ENCODE measurements around the gene NLRP6.

Gene NLRP6

DNA sequence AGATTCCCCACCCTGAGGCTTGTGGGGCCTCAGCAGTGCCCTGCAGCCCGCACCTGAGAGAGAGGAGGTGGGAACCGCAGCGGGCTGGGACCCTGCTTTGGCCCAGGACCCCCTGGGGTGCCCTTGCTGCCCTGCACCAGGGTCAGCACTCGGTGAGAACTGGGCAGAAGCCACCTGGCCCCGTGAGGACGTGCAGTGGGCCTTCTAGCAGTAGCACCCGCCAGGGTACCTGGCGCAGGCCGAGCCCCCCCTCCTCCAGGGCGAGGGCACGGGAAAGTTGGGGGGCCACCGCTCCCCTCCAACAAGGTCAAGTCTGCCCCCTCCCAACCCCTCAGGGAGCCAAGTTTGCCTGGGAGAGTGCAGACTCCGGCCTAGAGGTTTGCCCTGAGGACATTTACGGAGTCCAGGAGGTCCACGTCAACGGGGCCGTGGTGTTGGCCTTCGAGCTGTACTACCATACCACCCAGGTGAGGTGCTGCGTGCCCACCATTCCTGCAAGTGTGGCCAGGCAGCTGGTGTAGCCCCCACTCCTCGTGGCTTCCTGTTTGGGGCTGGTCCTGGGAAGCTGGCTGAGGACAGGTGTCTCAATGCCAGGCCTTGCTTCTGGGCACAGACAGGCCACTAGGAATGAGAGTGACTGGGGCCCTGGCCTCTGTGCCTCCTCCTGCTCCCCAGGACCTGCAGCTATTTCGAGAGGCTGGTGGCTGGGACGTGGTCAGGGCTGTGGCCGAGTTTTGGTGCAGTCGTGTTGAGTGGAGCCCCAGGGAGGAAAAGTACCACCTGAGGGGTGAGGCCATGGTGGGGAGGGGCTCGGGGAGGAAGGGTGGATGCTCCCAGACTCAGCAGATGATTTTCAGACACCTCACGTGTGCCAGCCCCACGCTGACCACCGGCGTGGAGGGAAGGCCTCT, 14.3 kb downstream of the NLRP6 start:
- in situ Hi-C loops (cut with MboI; ENCODE audit: low sequenced_read_pairs), result no loop called here

DNA sequence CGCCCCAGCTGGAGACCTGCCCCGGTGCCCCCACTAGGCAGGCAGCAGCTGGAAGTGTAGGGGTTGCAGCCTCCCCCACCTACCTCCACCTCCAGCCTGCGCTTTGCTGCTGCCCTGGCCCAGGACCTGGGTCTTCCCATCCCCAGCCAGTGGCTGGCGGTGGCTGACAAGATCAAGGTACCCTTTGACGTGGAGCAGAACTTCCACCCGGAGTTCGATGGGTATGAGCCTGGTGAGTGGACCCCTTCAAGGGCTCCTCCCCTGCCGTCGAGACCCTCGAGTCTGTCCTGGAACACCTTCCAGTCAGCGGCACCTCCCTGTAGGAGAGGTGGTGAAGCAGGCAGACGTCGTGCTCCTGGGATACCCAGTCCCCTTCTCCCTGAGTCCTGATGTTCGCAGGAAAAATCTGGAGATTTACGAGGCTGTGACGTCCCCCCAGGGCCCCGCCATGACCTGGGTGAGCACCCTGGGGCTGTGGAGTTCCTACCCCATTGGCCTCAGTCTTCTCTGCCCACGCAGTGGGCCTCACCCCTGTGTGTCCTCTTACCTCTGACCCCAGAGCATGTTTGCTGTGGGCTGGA, 15.2 kb downstream of the NLRP6 start:
- in situ Hi-C loops (cut with MboI; ENCODE audit: low sequenced_read_pairs), result no loop called here

DNA sequence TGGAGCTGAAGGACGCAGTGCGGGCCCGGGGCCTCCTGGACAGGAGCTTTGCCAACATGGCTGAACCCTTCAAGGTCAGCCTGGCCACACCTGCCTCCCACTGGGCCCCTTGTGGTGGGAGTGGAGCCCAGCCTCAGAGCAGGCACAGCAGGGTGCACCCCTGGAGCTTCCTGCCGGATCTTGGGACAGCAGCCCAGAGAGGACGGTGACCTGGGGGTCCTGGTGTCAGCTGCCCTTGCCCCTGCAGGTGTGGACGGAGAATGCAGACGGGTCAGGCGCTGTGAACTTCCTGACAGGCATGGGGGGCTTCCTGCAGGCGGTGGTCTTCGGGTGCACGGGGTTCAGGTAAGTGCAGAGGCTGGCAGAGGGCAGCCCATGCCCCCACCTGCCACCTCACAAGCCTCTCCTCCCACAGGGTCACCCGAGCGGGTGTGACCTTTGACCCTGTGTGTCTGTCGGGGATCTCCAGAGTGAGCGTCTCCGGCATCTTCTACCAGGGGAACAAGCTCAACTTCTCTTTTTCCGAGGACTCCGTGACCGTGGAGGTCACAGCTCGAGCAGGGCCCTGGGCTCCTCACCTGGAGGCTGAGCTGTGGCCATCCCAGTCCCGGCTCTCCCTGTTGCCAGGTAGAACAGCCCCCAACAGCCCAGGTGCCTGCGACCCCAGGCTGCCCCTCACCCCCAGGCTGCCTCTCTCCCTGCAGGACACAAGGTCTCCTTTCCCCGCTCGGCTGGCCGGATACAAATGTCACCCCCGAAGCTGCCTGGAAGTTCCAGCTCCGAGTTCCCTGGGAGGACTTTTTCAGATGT, 15.8 kb downstream of the NLRP6 start:
- in situ Hi-C loops (cut with MboI; ENCODE audit: low sequenced_read_pairs), result no loop called here

DNA sequence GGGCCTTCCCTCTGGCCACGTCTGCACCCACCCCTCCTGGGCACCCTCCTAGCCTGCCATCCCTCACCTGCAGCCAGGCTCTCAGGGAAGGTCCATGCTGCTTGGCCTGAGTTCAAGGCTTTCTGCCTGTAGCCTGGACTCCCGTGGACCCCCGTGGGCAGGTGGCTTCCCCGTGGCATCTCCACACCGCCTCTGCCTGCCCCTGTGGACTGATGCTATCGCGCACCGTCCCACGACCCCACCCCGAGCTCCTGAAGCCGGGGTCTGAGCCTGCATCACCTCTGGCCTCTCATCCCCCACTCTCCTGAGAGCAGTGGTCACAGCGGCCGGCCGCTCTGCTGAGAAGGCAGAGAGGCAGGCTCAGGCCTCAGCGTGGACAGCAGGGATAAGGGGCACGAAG, 16.6 kb downstream of the NLRP6 start:
- in situ Hi-C loops (cut with MboI; ENCODE audit: low sequenced_read_pairs), result no loop called here

DNA sequence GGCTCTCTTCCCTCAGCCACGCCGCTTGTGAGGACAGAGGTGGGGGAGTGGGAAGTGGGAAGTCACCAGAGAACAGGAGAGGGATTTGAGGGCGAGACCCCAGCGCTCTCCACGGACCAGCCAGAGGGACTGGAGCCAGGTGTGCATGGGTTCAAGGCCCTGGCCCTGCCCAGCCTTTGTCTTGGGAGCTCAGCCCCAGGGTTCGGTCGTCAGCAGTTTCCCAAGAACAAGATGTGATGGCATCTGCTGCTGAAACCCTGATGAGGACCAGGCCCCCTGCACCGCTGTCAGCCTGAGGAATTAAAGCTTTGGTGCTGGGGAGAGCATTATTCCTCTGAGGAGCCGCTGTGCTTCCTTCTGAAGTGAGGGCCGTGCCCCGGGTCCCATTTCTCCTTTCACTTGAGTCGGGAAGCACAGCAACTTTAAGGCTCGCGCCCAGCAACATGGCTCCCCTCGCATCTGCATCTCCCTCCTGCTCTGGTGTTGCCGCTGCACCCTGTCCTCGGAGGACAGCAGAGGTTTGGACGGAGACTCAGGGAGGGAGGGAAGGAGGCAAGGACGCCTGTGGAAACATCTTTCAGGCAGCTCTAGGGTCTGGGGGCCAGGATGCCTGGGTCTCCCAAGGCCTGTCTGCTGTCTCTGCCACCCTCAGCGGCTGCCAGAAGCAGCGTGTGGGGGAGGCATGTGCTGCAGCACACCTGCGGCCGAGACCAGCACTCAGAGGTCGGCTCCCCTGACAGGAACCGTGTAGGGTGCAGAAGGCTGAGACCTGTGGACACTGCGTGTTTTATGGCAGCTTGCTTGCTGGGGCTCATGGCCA, 17.4 kb downstream of the NLRP6 start:
- in situ Hi-C loops (cut with MboI; ENCODE audit: low sequenced_read_pairs), result no loop called here

DNA sequence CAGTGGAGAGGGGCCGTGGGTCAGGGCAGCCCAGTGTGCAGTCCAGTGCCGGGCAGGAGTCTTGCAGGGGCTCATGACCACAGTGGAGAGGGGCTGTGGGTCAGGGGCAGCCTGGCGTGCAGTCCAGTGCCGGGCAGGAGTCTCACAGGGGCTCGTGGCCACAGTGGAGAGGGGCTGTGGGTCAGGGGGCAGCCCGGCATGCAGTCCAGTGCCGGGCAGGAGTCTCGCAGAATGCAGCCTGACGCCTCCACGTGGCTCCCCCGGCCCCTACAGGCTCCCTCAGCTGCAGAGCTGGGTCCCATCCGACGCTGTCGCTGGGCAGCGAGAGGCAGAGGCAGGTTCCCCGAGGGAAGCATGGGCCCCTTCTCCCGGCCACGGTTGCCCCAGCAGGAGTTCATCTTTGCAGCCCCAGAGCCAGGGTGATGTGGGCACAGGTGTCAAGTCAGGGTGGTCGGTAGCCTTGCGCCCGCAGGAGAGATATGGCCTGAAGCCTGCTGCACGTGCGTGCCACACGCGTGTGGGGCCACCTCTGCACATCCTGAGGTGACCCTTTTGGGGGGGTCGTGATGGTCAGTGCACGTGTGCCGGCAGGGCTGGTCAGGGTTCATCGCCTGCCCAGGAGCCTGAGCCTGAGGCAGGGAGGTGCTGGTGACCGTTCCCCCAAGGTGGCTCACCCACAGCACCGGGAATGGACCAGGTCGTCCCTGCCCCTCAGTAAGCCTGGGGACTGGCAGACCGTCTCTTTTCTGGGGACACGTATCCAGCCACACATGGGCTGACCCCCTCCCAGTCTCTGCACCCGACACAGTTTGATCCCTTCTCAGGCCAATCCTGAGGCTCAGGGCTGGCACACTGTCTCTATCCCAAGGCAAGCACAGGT, 18.2 kb downstream of the NLRP6 start:
- in situ Hi-C loops (cut with MboI; ENCODE audit: low sequenced_read_pairs), result no loop called here

DNA sequence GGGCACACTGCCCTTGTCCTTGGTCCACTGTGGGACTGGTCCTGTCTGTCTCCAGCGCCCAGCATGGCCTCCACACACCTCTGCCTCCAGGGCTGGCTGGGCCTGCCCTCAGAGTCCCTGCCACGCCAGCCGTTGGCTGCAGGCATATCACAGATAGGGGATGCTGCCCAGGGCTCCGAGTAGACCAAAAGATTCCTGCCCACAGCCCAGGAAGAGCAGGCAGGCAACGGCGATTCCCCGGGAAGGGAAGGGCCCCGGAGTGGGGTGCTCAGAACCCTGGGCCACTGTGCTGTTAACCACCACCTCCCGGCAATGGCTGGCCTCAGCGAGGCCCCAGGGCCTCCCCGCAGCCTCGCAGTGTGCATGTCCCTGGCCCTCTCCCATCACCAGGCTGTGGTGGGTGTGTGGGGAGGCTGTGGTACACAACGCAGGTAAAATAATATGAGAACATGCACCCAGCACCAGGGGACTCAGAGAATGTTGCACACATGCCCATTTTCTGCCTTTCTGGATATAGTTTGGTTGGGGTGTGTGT, 18.9 kb downstream of the NLRP6 start:
- in situ Hi-C loops (cut with MboI; ENCODE audit: low sequenced_read_pairs), result no loop called here

DNA sequence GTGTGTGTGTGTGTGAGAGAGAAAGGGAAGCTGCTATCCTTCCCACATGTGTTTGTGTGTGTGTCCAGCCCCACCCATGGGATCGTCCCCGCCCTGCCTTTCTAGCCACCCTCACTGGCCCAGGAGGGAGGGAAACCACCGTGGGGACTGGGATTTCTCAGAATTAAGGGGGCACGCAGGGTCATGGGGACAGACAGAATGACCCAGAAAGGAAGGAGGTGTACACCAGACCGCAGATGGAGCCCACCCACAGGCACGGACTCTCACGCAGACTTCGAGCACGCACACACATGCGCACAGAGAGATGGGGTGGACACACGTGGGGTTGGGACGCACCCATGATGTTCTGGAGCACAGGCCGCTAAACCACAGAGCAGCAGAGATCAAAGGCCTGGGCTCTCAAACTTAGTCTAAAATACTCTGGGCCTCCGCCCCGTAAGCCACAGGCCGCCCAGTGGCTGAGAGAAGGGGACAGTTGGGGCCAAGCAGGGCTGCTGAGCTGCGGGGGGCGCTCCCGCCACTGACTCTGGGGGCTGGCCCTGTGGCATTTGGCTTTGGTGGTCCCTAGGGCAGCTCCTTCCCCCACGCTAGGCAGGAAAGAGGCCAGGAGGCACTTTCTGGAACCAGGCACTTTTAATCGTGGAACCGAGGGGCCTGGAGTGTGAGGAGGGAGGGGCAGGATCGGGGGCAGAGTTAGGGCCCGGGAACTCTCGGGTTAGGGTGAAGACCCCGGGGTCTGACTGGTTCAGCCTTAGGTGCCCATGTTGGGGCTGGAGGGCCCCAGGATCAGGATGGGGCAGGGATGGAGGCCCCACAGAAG, 19.6 kb downstream of the NLRP6 start:
- in situ Hi-C loops (cut with MboI; ENCODE audit: low sequenced_read_pairs), result no loop called here

DNA sequence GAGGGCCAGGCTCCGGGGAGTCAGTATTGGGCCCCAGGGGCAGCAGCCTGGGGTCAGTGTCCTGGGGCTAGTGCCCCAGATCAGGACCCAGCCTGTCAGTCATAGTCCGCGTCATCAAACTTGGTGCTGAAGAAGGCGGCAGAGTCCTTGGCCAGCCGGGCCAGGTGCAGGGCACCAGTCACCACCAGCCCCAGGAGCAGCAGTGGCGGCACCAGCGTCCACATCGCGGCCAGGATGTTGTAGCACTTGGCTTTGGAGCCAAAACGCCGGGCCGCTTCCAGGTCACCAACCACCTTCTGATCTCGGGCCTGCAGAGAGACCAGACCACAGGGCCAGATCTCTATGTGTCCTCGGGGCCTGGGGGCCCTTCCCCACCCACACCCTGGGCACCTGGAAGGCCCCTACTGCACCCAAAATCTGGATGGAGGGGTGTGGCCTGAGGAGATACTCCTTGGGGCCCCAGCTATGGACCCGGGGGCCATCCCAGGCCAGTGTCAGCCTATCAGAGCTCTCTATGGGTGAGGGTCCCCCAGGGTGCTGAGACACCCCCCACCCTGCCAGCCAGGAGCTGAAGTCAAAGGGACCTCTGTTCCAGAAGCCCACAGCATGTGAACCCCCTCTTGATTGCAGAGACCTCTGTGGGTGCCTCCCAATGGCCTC, 20.3 kb downstream of the NLRP6 start:
- in situ Hi-C loops (cut with MboI; ENCODE audit: low sequenced_read_pairs), result no loop called here

DNA sequence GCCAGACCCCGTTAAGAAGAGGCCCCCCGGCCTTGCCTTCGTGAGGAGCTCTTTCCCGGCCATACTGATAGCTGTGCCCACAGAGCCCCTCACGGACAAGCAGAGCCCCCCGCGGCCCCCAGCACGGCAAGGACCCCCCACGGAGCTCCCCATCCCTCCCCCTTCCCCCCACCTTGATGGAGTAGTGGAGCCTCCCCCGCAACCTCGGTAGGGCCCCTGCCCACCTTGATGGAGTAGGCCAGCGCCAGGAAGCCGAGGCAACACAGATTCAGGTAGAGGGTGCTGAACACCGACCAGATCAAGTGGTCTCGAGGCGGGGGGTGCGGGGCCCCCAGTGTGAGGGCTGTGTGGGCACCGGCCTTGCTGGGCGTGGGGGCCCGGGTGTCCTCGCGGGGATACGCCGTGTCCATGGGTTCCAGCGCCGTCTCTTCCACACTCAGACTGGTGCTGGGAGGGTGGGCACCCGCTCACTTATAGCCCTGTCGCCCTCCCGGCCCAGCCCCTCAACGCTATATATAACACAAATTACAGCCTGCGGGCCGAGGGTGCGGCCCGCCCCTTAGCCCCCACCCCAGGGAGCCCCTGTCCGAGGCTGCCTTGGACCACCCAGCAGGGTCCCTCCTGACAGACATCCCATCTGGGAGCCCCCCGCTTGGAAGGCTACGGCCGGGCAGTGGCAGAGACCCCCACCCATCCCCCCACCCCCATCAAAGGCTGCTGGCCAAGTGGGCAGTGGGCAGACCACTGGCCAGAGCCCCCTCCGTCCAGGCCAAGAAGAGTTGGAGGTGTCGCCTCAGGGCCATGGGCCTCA, 21.1 kb downstream of the NLRP6 start, which contains the start of gene IFITM5:
Gene IFITM5, minus strand, starts transcription at position 446 of the 811 bp plus-strand sequence. Its CDS starts 36 bp downstream, at position 410.
- in situ Hi-C loops (cut with MboI; ENCODE audit: low sequenced_read_pairs), result no loop called here

DNA sequence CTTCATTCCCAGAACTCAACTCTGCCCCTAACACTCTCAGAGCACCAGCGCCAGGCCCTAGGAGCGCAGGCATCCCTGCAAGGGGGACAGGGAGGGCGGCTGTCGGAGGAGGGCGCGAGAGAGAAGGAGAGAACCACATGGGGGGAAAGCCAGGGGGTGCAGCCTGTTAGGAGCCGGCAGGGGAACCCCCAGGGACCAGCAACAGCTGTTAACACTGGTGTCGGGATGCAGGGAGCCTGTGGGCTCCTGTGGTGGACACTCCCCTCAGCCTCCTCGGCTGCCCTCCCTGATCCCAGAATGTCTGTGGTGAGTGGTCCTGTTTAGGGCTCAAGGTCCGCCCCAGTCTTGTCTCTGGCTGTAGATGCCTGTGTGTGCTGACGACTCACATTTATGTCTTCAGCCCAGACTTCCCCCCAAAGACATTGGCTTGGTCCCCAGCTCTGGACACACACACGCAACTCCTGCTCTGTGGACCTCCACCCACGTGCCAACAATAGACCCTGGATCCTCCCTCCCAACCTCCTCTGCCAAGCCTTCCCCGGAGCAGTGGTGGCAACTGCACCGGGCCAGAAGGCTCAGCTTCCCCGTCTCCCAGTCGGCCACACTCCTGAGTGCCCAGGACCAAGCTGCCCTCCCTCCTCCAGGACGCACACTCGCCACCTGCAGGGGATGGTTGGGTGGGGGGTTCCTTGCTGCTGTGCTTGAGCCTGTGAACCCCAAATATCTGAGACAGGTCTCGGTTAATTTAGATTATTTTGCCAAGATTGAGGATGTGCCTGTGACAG, 21.9 kb downstream of the NLRP6 start:
- in situ Hi-C loops (cut with MboI; ENCODE audit: low sequenced_read_pairs), result no loop called here

DNA sequence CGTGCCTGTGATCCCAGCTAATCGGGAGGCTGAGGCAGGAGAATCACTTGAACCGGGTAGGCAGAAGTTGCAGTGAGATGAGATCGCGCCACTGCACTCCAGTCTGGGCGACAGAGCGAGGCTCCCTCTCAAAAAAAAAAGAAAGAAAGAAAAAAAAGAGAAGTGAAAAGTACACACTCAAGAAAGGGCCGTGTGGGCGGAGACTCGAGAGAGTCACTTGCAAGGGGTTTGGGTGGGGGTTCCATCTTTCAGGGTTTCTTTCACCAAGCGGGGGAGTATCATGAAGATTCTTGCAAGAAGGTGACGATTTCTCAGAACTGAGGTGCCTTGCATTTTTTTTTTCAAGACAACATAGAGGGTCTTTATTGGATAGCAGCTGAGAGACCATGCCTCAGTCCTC, 25.2 kb downstream of the NLRP6 start:
- in situ Hi-C loops (cut with MboI; ENCODE audit: low sequenced_read_pairs), result no loop called here

DNA sequence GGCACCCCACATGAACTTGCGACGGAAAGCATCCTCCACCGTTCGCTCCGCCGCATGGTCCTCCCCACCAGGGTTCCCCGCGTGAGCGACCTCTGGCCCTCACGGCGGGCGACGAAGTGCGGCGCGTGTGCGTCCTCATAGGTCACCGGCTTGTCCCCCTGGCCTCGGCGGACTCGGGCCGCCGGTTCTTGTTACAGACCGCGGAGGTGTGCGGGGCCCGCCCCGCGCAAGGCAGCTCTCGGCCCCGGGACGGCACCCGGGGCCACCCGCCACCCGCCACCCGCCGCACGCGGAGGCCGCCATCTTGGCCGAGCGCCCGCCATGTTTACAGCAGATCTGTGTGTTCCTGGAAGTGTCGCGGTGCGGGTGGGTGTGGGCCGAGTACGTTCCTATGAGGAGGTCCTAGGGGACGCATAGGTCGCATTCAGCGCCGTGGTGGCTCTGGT, 25.9 kb downstream of the NLRP6 start:
- in situ Hi-C loops (cut with MboI; ENCODE audit: low sequenced_read_pairs), result no loop called here

DNA sequence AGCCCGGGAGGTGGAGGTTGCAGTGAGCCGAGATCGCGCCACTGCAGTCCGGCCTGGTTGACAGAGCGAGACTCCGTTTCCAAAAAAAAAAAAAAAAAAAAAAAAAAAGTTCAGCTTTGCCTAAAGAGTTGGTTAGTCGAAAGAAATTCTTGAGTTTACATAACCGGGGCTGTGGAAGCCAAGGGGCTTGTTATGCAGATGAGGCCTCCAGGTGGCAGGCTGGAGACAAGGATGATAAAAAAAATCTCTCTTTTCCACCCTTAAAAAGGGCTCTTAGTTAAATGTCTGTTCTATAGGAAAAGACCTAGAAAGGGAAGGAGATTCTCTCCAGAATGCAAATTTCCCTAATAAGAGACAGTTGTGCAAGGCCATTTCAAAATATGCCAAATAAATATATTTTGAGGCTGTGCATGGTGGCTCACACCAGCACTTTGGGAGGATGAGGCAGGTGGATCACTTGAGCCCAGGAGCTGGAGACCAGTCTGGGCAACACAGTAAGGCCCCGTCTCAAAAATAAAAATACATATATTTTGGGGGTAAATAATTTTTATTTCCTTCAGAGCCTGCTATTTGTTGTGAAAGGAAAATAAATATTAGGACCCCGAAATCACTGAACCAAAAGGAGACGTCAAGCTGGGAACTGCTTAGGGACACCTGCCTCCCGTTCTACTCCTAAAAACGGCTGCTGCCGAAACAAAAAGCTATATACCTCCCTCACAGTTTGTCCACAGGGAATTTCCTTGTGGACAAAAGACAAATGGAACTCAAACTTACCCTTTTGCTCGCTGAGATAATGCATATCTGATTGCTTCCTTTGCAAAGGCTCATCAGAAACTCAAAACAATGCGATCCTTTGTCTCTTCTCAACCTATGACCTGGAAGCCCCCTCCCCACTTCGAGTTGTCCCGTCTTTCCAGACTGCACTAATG, 27.0 kb downstream of the NLRP6 start:
- in situ Hi-C loops (cut with MboI; ENCODE audit: low sequenced_read_pairs), result no loop called here

DNA sequence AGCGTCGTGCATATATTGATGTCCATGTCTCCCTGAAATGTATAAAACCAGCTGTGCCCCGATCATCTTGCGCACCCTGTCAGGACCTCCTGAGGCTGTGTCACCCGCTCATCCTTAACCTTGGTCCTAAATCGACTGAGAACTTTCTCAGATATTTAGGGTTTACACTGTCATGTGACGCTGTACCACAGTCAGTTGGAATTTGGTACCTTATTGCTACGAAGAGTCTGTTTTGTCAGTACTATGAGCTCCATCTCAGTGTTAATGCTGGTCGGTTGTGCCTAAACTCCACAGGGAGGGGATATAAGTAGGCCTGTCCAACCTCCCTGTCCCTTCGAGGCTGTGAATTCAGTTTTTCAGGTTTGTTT, 27.6 kb downstream of the NLRP6 start:
- in situ Hi-C loops (cut with MboI; ENCODE audit: low sequenced_read_pairs), result no loop called here

Measured in HL-60/S4 (cell line).